ENCODE measurements around the gene DDTL. TPM values are rescaled to one million over a fixed set of nuclear protein-coding genes. Genes with fewer than 3 reads are reported as not detected.

The DDTL gene
- total and polyA plus RNA-seq, 2 of the 4 experiments (the other 2 are of a cell fraction): 0.36 to 1.5 TPM

GRCh38 chr22:24011735-24012068 is 45.0 kb downstream of the DDTL start:
- WGBS, 2 experiments (ENCODE audit: extremely low coverage in 2 of 2, insufficient read length in 1 of 2): 10% methylated on average over 2 of the region's 10 CpGs; no CpG with 5 or more reads in 1 of the 2 experiments
- in situ Hi-C loops (cut with MboI; ENCODE audit: low sequenced_read_pairs): no loop called here
- H3K4me2 ChIP-seq (ENCODE audit: low read depth, low read length): peak overlapping the region; percentile 95

More at GRCh38 chr22:24011735-24012068, 45.0 kb downstream of the DDTL start:
- Histone ChIP-seq H3K27me3 (ENCODE audit: control insufficient read depth, insufficient read depth, low read length) (no peaks in the 10 kb centered on the region; the same call in 1 of the 2 replicates), H3K79me1 (ENCODE audit: low read depth in 1 of 2, low read length in 2 of 2) (peaks cover 16 to 40% of the 10 kb centered on the region in 2 experiments), H3K36me3 (ENCODE audit: control insufficient read depth, insufficient read depth, low read length) (no peaks in the 10 kb centered on the region), H3K56ac (ENCODE audit: extremely low read depth, insufficient read depth, low read length) (no peak overlapping the region), H3K4ac (ENCODE audit: low read depth, low read length) (peak overlapping the region; percentile 72), H3K23ac (ENCODE audit: low read depth, low read length) (peak overlapping the region; percentile 64), H2BK15ac (ENCODE audit: low read depth, low read length) (no peak overlapping the region), H3K9me3 (ENCODE audit: control insufficient read depth, insufficient read depth, low read length) (no peaks in the 10 kb centered on the region), H3K4me3 (ENCODE audit: insufficient read depth, low read depth, low read length) (peak overlapping the region; percentile 52), H4K20me1 (ENCODE audit: insufficient read depth, low read length) (peaks cover 4% of the 10 kb centered on the region; the same call in 1 of the 2 replicates), H3K14ac (replicated peaks; ENCODE audit: low read depth, low read length) (peak overlapping the region; percentile 14; the same call in 1 of the 2 replicates), H3K27ac (ENCODE audit: insufficient read depth, low read length) (peak overlapping the region; percentile 13), H4K8ac (ENCODE audit: low read depth in 2 of 2, low read length in 2 of 2) (peak overlapping the region; percentile 65 to 72; a peak in 2 of 4 replicates), H2AFZ (replicated peaks; ENCODE audit: low read length, poor library complexity) (peak overlapping the region; percentile 99), H2BK120ac (ENCODE audit: low read depth, low read length) (no peak overlapping the region), H3K18ac (ENCODE audit: low read depth, low read length) (0 out of 2 replicates have a peak overlapping the region, but pooled peaks have one; percentile 5), H3K9ac (ENCODE audit: low read depth, low read length) (peak overlapping the region; percentile 82), H2BK20ac (ENCODE audit: low read depth, low read length) (no peak overlapping the region), H2AK9ac (replicated peaks; ENCODE audit: low read depth, low read length, poor library complexity) (peak overlapping the region; percentile 91), H4K91ac (ENCODE audit: insufficient read depth, low read depth, low read length) (peak overlapping the region; percentile 24; the same call in 1 of the 2 replicates), H3K4me1 (ENCODE audit: control insufficient read depth, insufficient read depth, low read length) (peaks cover 3% of the 10 kb centered on the region; the same call in 1 of the 2 replicates), H3K9me1 (ENCODE audit: insufficient read depth, low read length) (peaks cover 3% of the 10 kb centered on the region; the same call in 1 of the 2 replicates), H2BK5ac (ENCODE audit: low read depth, low read length, poor library complexity, severe bottlenecking) (no peak overlapping the region), H4K5ac (ENCODE audit: low read depth, low read length) (peak overlapping the region; percentile 9; the same call in 1 of the 2 replicates), H2AK5ac (ENCODE audit: low read depth, low read length) (no peak overlapping the region; the same call in 1 of the 2 replicates)
- CTCF ChIA-PET: no interaction called here
- POLR2A ChIA-PET (ENCODE audit: unreplicated experiment): no interaction called here
- intact Hi-C loops (cut with micrococcal nuclease): loop anchor here (1.0 to 10.0 kb wide), 3 partner anchors 49 to 135 kb away; no protein-coding TSS in a partner anchor
- no peak for DNase-seq
- no peak; the same call in 1 of the 2 replicates for ATAC-seq (ENCODE audit: low read depth)
- BruUV-seq (replicated peaks): no TSS peak
- dilution Hi-C loops (cut with HindIII; ENCODE audit: low sequenced_read_pairs, unreplicated experiment): no loop called here
- TF ChIP-seq USF2 (IDR thresholded peaks at IDR 0.05; ENCODE audit: low read depth, low read length) (no peak), POLR2A (IDR thresholded peaks at IDR 0.05; ENCODE audit: low read depth, low read length) (no peak), RCOR1 (IDR thresholded peaks at IDR 0.05; ENCODE audit: insufficient replicate concordance, low read length) (no peak), RFX5 (IDR thresholded peaks at IDR 0.05; ENCODE audit: low read depth, low read length) (no peak), FOS (IDR thresholded peaks at IDR 0.05; ENCODE audit: low read depth, low read length) (no peak), CEBPB (IDR thresholded peaks at IDR 0.05; ENCODE audit: low read depth, low read length) (no peak), SMC3 (IDR thresholded peaks at IDR 0.05; ENCODE audit: low read depth, low read length) (no peak), MXI1 (IDR thresholded peaks at IDR 0.05; ENCODE audit: borderline replicate concordance, low read depth, low read length) (no peak), ELK1 (IDR thresholded peaks at IDR 0.05; ENCODE audit: borderline replicate concordance, low read depth, low read length) (no peak), MAZ (IDR thresholded peaks at IDR 0.05; ENCODE audit: borderline replicate concordance, low read depth, low read length) (no peak), RAD21 (IDR thresholded peaks at IDR 0.05; ENCODE audit: low read length) (no peak)
- TF ChIP-seq, protein P1, sequence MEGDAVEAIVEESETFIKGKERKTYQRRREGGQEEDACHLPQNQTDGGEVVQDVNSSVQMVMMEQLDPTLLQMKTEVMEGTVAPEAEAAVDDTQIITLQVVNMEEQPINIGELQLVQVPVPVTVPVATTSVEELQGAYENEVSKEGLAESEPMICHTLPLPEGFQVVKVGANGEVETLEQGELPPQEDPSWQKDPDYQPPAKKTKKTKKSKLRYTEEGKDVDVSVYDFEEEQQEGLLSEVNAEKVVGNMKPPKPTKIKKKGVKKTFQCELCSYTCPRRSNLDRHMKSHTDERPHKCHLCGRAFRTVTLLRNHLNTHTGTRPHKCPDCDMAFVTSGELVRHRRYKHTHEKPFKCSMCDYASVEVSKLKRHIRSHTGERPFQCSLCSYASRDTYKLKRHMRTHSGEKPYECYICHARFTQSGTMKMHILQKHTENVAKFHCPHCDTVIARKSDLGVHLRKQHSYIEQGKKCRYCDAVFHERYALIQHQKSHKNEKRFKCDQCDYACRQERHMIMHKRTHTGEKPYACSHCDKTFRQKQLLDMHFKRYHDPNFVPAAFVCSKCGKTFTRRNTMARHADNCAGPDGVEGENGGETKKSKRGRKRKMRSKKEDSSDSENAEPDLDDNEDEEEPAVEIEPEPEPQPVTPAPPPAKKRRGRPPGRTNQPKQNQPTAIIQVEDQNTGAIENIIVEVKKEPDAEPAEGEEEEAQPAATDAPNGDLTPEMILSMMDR (conservative IDR thresholded peaks at IDR 0.05; ENCODE audit: low read depth, low read length): no peak

Measured in IMR-90 (cell line).